CD4-positive, alpha-beta memory T cell (primary cell): ENCODE data around the gene B3GNT2. TPM values are rescaled to one million over a fixed set of nuclear protein-coding genes. Genes with fewer than 3 reads are reported as not detected.
"Not testable (repeated sequence)": the region's sequence is repeated elsewhere in the genome, so short reads cannot be mapped to it uniquely, and the experiment has no call there.

Source experiments
- CTCF ChIA-PET: fragments of 350-600 bp; sonication (Branson Sonifier 250); formaldehyde crosslinking; loops from one replicate; lab custom pipeline; 2021; ENCODE audit warnings: inconsistent platforms; ENCODE audit not compliant: partially characterized antibody; lab: Charles Lee
- POLR2A ChIA-PET: fragments of 350-600 bp; sonication (Branson Sonifier 250); formaldehyde crosslinking; loops from one replicate; lab custom pipeline; 2021; ENCODE audit not compliant: partially characterized antibody; lab: Charles Lee
- DNase-seq, 5 donors: peaks; one replicate each; pipeline versions ENCODE4 v3.0.0 to v3.0.0-alpha.2; 2020 to 2022; ENCODE audit warnings: mixed read lengths in 1 of 5
- H3K27ac ChIP-seq: one replicate; pipeline ENCODE4 v1.7.0; 2013; ENCODE audit warnings: low read depth, low read length
- H3K27me3 ChIP-seq: 2 replicates; pipeline ENCODE4 v1.7.0; 2013; ENCODE audit warnings: mild to moderate bottlenecking, low read length, moderate library complexity; ENCODE audit not compliant: insufficient read depth
- H3K36me3 ChIP-seq: 2 replicates; pipeline ENCODE4 v1.7.0; 2013; ENCODE audit warnings: mild to moderate bottlenecking, low read length, moderate library complexity; ENCODE audit not compliant: insufficient read depth
- H3K4me1 ChIP-seq: 2 replicates; pipeline ENCODE4 v1.7.0; 2013; ENCODE audit warnings: mild to moderate bottlenecking, low read length, moderate library complexity; ENCODE audit not compliant: insufficient read depth
- H3K4me3 ChIP-seq, 2 donors: one replicate each; pipeline ENCODE4 v1.7.0; 2013; ENCODE audit warnings: low read length in 2 of 2, mild to moderate bottlenecking in 1 of 2
- H3K9me3 ChIP-seq, 2 donors: one replicate each; pipeline ENCODE4 v1.7.0; 2013; ENCODE audit warnings: low read length in 2 of 2, control low read depth in 1 of 2; ENCODE audit not compliant: control insufficient read depth in 1 of 2
- H3K27ac Mint-ChIP-seq, 7 donors: one replicate each; pipeline ENCODE4 v1.8.0; 2020 to 2021; ENCODE audit warnings: mixed read lengths in 7 of 7, mild to moderate bottlenecking in 6 of 7, inconsistent platforms in 3 of 7, moderate library complexity in 3 of 7
- H3K27me3 Mint-ChIP-seq, 2 donors: one replicate each; pipeline ENCODE4 v1.8.0; 2020 to 2021; ENCODE audit warnings: mixed read lengths in 2 of 2
- H3K36me3 Mint-ChIP-seq, 2 donors: one replicate each; pipeline ENCODE4 v1.8.0; 2020 to 2021; ENCODE audit warnings: mixed read lengths in 2 of 2, inconsistent platforms in 1 of 2, mild to moderate bottlenecking in 1 of 2
- H3K4me1 Mint-ChIP-seq, 4 donors: one replicate each; pipeline ENCODE4 v1.8.0; 2020 to 2021; ENCODE audit warnings: mixed read lengths in 4 of 4, mild to moderate bottlenecking in 1 of 4
- H3K4me3 Mint-ChIP-seq, 8 donors: one replicate each; pipeline ENCODE4 v1.8.0; 2020 to 2021; ENCODE audit warnings: mixed read lengths in 8 of 8, mild to moderate bottlenecking in 7 of 8, moderate library complexity in 6 of 8, inconsistent platforms in 3 of 8
- H3K9me3 Mint-ChIP-seq, 8 donors: one replicate each; pipeline ENCODE4 v1.8.0; 2020 to 2021; ENCODE audit warnings: mixed read lengths in 8 of 8, mild to moderate bottlenecking in 5 of 8, inconsistent platforms in 3 of 8, moderate library complexity in 1 of 8
- intact Hi-C: fragments of 100-400 bp; cut with micrococcal nuclease; formaldehyde crosslinking; loops from one replicate; pipeline ENCODE4 v1.15.1; 2023
- microRNA-seq: library from miRNA; unstranded; fragments of <30 nt; microRNA quantifications from one replicate; pipeline ENCODE4 v1.2.0, GENCODE V29; 2021; ENCODE audit warnings: borderline replicate concordance, borderline number of aligned reads, borderline microRNAs expressed, mixed read lengths
- polyA plus RNA-seq, 2 donors: library from polyadenylated mRNA; unstranded; fragments of 300-500 nt; fragmentation: Illumina TruSeq; gene quantifications; one replicate each; pipeline ENCODE4 v1.2.3, GENCODE V29; 2021
- total RNA-seq, 2 experiments: library from RNA; stranded (reverse); gene quantifications; one replicate each; pipeline ENCODE4 v1.2.3, GENCODE V29; 2021

B3GNT2 gene
- total and polyA plus RNA-seq, 4 experiments from 2014 or later = 18.3 to 55.7 (median 24.3) TPM

DNA sequence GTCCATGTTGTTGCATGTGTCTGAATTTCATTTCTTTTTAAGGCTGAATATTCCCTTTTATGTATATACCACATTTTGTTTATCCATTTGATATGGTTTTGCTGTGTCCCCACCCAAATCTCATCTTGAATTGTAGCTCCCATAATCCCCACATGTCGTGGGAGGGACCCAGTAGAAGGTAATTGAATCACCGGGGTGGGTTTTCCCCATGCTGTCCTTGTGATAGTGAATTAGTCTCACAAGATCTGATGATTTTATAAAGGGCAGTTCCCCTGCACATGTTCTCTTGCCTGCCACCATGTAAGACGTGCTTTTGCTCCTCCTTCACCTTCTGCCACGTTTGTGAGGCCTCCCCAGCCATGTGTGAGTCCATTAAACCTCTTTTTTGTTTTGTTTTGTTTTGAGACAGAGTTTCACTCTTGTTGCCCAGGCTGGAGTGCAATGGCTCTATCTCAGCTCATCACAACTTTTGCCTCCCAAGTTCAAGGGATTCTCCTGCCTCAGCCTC, 72.8 kb downstream of the B3GNT2 start:
- H3K27ac ChIP-seq, H3K9me3 Mint-ChIP-seq, H3K36me3 ChIP-seq, H3K4me3 ChIP-seq, H3K9me3 ChIP-seq, POLR2A ChIA-PET, H3K27ac Mint-ChIP-seq, H3K4me1 Mint-ChIP-seq, H3K4me1 ChIP-seq, DNase-seq, CTCF ChIA-PET, H3K4me3 Mint-ChIP-seq, intact Hi-C loops, H3K36me3 Mint-ChIP-seq, H3K27me3 Mint-ChIP-seq, H3K27me3 ChIP-seq: not testable (repeated sequence)

- no peaks in the 10 kb centered on the region for H3K9me3 ChIP-seq
- no peaks in the 10 kb centered on the region for H3K4me1 ChIP-seq
- no peaks in the 10 kb centered on the region for H3K27me3 Mint-ChIP-seq
- CTCF ChIA-PET = no interaction called here
- H3K4me3 ChIP-seq = no peak overlapping the region
- H3K9me3 Mint-ChIP-seq = peaks cover 0 to 4% (median 2%) of the 10 kb centered on the region in 8 donors
- DNase-seq = no peak
- H3K27me3 ChIP-seq = no peaks in the 10 kb centered on the region
- H3K36me3 Mint-ChIP-seq = no peaks in the 10 kb centered on the region
- H3K4me3 Mint-ChIP-seq = no peak overlapping the region
- intact Hi-C loops = no loop called here
- no peaks in the 10 kb centered on the region for H3K4me1 Mint-ChIP-seq
- H3K27ac Mint-ChIP-seq = no peak overlapping the region
- no peaks in the 10 kb centered on the region for H3K36me3 ChIP-seq
- no peak overlapping the region for H3K27ac ChIP-seq
- POLR2A ChIA-PET = no interaction called here
Observed at GRCh38 chr2:62270728-62271127, 74.8 kb downstream of the B3GNT2 start.

Small RNA genes lying within 50 kb of the gene (microRNA-seq; reads per million reads assigned to microRNA genes)
- gene MIR5192 = not detected
